ENCODE data around the gene MOCS1. TPM values are rescaled to one million over a fixed set of nuclear protein-coding genes. Genes with fewer than 3 reads are reported as not detected.
A peak's percentile ranks its signal among the peaks of the same experiment; 100 is the strongest.

The MOCS1 gene
- total RNA-seq, 1 experiment from 2014 or later: 13.7 TPM

DNA sequence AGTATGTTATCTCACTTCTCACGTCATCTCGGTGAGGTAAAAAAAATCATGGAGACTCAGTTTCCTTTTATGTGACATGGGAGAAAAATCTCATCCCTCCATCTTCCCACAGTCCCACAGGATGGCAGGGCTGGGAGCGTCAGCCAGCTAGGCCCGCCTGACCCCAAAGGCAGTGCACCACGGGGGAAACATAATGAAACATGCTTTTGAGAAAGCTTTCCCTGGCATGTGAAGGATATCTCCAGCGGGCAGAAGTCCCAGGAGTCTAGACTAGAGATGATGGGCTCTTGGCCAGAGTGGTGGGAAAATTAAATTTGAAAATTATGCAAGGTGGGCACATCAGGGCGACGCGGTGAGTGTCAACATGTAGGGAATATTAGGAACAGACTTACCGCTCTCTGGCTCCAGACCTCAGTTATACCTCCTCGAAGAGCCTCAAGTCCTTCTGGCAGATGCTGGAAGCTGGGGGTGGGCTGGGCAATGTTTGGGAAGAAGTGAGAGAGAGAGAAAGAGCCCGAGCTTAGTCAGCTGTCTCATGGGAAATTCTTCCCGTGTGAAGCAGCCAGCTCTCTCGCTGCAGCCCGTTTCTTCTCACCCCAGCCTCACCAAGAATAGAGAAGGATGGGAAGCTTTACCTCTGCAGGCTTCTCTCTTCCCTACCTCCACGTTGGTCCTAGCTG is 52.3 kb downstream of the MOCS1 start:
- H3K9me3 ChIP-seq (replicated peaks): no peaks in the 10 kb centered on the region
- DNase-seq (ENCODE audit: low read depth in 1 of 2, low spot score in 2 of 2): no peak
- no peaks in the 10 kb centered on the region for H3K27me3 ChIP-seq (replicated peaks)
- peak overlapping the region; percentile 9; the same call in 1 of the 2 replicates for H3K4me3 ChIP-seq
- H3K36me3 ChIP-seq: no peaks in the 10 kb centered on the region
- peak overlapping the region; percentile 76 for H3K27ac ChIP-seq
- peaks cover 35% of the 10 kb centered on the region for H3K4me1 ChIP-seq (replicated peaks)

DNA sequence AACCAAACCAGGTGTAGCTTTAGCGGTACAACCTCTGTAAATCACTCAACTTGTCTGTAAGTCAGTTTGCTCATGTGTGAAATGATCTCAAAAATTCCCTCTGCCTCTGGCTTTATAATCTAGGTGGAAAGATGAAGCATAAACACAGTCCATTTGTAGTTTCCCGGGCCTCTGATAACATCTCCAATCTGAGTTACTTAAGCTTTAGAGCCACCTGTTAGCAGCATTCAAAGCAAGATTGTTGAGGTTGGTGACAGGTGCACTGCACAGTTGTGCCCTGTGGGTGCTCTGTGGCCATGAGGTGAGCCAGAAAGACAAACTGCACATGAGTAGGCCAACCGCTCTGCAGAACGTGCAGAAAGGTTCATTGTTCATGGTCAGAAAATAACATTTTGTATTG is 53.7 kb downstream of the MOCS1 start:
- Histone ChIP-seq H3K36me3 (no peaks in the 10 kb centered on the region), H3K9me3 (replicated peaks) (no peaks in the 10 kb centered on the region), H3K4me1 (replicated peaks) (peaks cover 31% of the 10 kb centered on the region), H3K27ac (no peak overlapping the region), H3K27me3 (replicated peaks) (no peaks in the 10 kb centered on the region), H3K4me3 (no peak overlapping the region)
- no peak for DNase-seq (ENCODE audit: low read depth in 1 of 2, low spot score in 2 of 2)

- peaks cover 24% of the 10 kb centered on the region for H3K4me1 ChIP-seq (replicated peaks)
- H3K4me3 ChIP-seq: no peak overlapping the region
- no peaks in the 10 kb centered on the region for H3K9me3 ChIP-seq (replicated peaks)
- H3K27ac ChIP-seq: no peak overlapping the region
- no peaks in the 10 kb centered on the region for H3K36me3 ChIP-seq
- H3K27me3 ChIP-seq (replicated peaks): no peaks in the 10 kb centered on the region
- DNase-seq (ENCODE audit: low read depth in 1 of 2, low spot score in 2 of 2): no peak
Observed at GRCh38 chr6:39879535-39879934, 54.7 kb downstream of the MOCS1 start.

DNA sequence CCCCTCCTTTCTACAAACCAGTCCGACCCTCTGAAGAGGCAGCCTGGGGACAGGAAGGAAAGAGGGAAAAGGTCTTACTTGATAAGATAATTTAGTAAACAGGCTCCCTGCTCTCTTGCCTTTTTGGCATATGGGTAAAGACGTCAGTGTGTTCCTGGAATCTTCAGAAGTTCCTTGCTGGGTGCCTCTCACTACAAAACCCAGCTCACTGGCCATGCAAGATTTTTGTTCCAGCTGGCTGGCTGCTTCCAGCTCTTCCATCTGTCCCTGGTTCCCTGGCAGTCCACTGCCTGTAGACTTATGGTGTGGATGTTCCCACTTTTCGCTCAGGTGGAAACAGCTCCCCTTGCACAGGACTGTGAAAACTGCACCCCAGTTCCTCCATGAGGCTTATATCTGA is 57.4 kb downstream of the MOCS1 start:
- no peak for DNase-seq (ENCODE audit: low read depth in 1 of 2, low spot score in 2 of 2)
- no peak overlapping the region for H3K4me3 ChIP-seq
- H3K4me1 ChIP-seq (replicated peaks): peaks cover 3% of the 10 kb centered on the region
- H3K9me3 ChIP-seq (replicated peaks): no peaks in the 10 kb centered on the region
- H3K27me3 ChIP-seq (replicated peaks): no peaks in the 10 kb centered on the region
- H3K27ac ChIP-seq: no peak overlapping the region
- no peaks in the 10 kb centered on the region for H3K36me3 ChIP-seq

DNA sequence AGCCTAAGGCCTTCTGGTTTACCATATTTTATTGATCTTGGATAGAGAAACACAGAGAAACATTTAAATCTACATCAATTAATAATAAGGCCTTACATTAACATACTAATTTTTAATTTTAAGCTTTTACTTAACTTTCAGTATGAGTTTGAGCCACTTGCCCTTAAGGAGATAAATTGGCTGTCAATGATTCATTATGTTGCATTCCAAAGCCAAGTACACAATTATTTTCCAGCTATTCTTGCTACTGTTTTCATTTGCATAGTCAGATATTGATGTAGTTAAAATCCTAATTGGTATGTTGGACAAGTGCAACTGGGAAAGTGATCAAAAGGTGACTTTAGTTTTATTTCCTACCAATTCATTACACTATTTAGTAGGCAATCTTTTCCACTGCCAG is 58.2 kb downstream of the MOCS1 start:
- no peak overlapping the region for H3K27ac ChIP-seq
- no peaks in the 10 kb centered on the region for H3K36me3 ChIP-seq
- H3K27me3 ChIP-seq (replicated peaks): no peaks in the 10 kb centered on the region
- no peak for DNase-seq (ENCODE audit: low read depth in 1 of 2, low spot score in 2 of 2)
- H3K4me1 ChIP-seq (replicated peaks): no peaks in the 10 kb centered on the region
- no peak overlapping the region for H3K4me3 ChIP-seq
- no peaks in the 10 kb centered on the region for H3K9me3 ChIP-seq (replicated peaks)

GRCh38 chr6:39873439-39873838 is 60.8 kb downstream of the MOCS1 start:
- no peaks in the 10 kb centered on the region for H3K4me1 ChIP-seq (replicated peaks)
- H3K9me3 ChIP-seq (replicated peaks): no peaks in the 10 kb centered on the region
- no peaks in the 10 kb centered on the region for H3K36me3 ChIP-seq
- no peaks in the 10 kb centered on the region for H3K27me3 ChIP-seq (replicated peaks)
- no peak overlapping the region for H3K27ac ChIP-seq
- DNase-seq (ENCODE audit: low read depth in 1 of 2, low spot score in 2 of 2): no peak
- no peak overlapping the region for H3K4me3 ChIP-seq

- Histone ChIP-seq H3K36me3 (no peaks in the 10 kb centered on the region), H3K4me1 (replicated peaks) (no peaks in the 10 kb centered on the region), H3K4me3 (no peak overlapping the region), H3K27me3 (replicated peaks) (no peaks in the 10 kb centered on the region; the same call in 1 of the 2 replicates), H3K9me3 (replicated peaks) (no peaks in the 10 kb centered on the region), H3K27ac (no peak overlapping the region)
- DNase-seq (ENCODE audit: low read depth in 1 of 2, low spot score in 2 of 2): no peak
Observed at GRCh38 chr6:39870950-39871349, 63.3 kb downstream of the MOCS1 start.

DNA sequence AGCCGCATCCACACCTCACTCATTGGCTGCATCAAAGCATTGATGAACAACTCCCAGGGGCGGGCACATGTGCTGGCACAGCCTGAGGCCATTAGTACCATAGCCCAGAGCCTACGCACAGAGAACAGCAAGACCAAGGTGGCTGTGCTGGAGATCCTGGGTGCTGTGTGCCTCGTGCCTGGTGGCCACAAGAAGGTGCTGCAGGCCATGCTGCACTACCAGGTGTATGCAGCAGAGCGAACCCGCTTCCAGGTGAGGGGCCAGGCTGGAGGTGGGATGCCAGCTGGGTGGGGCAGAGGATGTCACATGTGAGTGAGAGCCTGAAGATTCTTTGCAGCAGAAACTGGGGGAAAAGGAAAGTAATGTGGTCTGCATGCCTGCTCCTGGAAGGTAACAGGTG is 66.7 kb downstream of the MOCS1 start:
- Histone ChIP-seq H3K27me3 (replicated peaks) (no peaks in the 10 kb centered on the region; the same call in 1 of the 2 replicates), H3K36me3 (no peaks in the 10 kb centered on the region), H3K27ac (no peak overlapping the region), H3K4me1 (replicated peaks) (no peaks in the 10 kb centered on the region), H3K9me3 (replicated peaks) (no peaks in the 10 kb centered on the region), H3K4me3 (no peak overlapping the region)
- no peak for DNase-seq (ENCODE audit: low read depth in 1 of 2, low spot score in 2 of 2)

DNA sequence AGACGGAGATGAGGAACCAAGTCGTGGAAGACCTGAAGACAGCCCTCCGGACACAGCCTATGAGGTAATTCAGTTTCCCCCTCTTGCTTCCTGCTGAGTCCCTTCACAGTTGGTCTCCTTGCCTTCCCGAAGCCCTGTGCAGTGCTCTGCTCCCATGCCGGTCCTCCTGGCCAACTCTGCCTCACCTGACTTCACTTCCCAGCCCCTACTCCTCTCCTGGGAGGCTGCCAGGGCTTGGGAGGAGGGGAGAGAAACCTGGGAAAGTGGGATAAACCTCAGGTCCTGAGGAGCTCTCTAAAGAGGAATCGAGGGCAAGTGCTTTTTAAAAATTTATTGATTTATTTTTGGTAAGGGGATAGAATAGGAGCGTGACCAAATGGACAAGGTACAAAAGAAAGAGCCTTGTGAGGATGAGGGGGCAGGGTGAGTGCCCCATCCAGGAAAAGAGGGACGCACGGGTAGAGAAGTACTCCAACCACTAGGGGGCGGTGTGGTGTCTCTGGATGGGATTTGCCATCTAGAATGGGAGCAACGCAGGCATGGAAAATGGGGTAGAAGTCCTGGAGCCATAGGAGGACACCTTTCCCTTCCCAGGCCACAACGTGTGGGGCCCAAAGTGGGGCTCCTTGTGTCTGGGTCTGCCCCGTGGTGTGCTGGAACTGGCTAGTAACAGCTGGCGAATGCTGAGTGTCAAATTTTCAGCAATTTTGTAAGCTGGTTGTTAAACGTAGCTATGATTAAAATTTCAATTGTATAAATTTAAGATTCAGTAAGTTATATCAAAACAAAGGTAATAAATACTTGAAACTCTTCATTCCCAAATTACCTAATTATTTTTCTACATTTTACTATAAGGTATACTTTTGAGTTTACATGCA is 69.0 kb downstream of the MOCS1 start:
- DNase-seq (ENCODE audit: low read depth in 1 of 2, low spot score in 2 of 2): peak; percentile 62 to 87
- H3K4me3 ChIP-seq: no peak overlapping the region
- H3K27me3 ChIP-seq (replicated peaks): no peaks in the 10 kb centered on the region; the same call in 1 of the 2 replicates

GRCh38 chr6:39861663-39862062 is 72.6 kb downstream of the MOCS1 start:
- H3K4me3 ChIP-seq: no peak overlapping the region
- no peaks in the 10 kb centered on the region for H3K27me3 ChIP-seq (replicated peaks)
- H3K36me3 ChIP-seq: no peaks in the 10 kb centered on the region
- H3K9me3 ChIP-seq (replicated peaks): no peaks in the 10 kb centered on the region
- H3K4me1 ChIP-seq (replicated peaks): no peaks in the 10 kb centered on the region
- no peak for DNase-seq (ENCODE audit: low read depth in 1 of 2, low spot score in 2 of 2)
- H3K27ac ChIP-seq: no peak overlapping the region

More for the DNA sequence above, 69.0 kb downstream of the MOCS1 start:
- Histone ChIP-seq H3K4me1 (replicated peaks) (no peaks in the 10 kb centered on the region), H3K36me3 (no peaks in the 10 kb centered on the region), H3K9me3 (replicated peaks) (no peaks in the 10 kb centered on the region), H3K27ac (no peak overlapping the region)

GRCh38 chr6:39859025-39859424 is 75.2 kb downstream of the MOCS1 start:
- Histone ChIP-seq H3K27ac (no peak overlapping the region), H3K4me3 (no peak overlapping the region), H3K4me1 (replicated peaks) (no peaks in the 10 kb centered on the region), H3K27me3 (replicated peaks) (no peaks in the 10 kb centered on the region), H3K36me3 (no peaks in the 10 kb centered on the region), H3K9me3 (replicated peaks) (no peaks in the 10 kb centered on the region)
- DNase-seq (ENCODE audit: low read depth in 1 of 2, low spot score in 2 of 2): no peak

DNA sequence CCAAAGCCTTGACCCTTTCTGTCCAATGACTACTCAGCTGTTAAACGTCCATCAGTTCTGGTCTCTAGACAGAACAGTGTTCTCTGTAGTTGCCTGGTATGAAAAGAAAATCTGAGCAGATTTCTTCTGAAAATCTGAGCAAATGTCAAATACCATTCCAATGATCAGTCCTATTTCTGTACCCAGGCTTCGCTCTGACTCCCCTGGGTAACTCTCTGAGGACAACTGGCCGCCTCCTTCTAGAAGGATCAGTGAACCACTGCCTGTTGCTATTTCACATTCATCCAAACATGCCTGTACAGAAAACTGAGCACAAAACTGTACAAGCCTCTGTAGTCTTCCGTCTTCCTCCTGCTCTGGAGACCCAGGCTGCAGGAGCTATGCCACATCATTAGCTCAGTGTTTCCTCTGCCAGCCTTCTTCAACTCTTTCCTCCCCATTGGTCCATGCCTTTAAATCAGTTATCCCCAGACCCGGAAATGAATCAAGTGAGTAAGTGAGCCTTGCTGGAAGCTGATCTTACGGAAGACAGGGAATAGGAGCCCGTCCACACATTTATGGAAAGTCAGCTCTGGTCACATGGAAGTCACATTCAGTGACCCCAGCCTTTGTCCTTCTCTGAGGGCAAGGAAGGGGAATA is 78.8 kb downstream of the MOCS1 start:
- H3K4me3 ChIP-seq: no peak overlapping the region
- no peaks in the 10 kb centered on the region for H3K27me3 ChIP-seq (replicated peaks)
- H3K9me3 ChIP-seq (replicated peaks): no peaks in the 10 kb centered on the region
- no peaks in the 10 kb centered on the region for H3K4me1 ChIP-seq (replicated peaks)
- no peak overlapping the region for H3K27ac ChIP-seq
- DNase-seq (ENCODE audit: low read depth in 1 of 2, low spot score in 2 of 2): no peak
- H3K36me3 ChIP-seq: no peaks in the 10 kb centered on the region

Measured in SJSA1 (cell line).